ENCODE measurements around the gene LENEP. TPM values are rescaled to one million over a fixed set of nuclear protein-coding genes. Genes with fewer than 3 reads are reported as not detected.
"Not testable (repeated sequence)": the region's sequence is repeated elsewhere in the genome, so short reads cannot be mapped to it uniquely, and the experiment has no call there.

The LENEP gene
- total RNA-seq, 4 donors from 2014 or later = not detected

- no peak for ATAC-seq (ENCODE audit: low FRiP score)
- TF ChIP-seq CTCF (IDR thresholded peaks at IDR 0.05) = no peak
- no peak for DNase-seq (ENCODE audit: low spot score)
Measured at GRCh38 chr1:154989195-154989860, 4.1 kb upstream of the LENEP start.

- ATAC-seq (ENCODE audit: low FRiP score) (no peak), DNase-seq (ENCODE audit: low spot score) (no peak)
Measured at GRCh38 chr1:154990276-154990675, 3.1 kb upstream of the LENEP start.

GRCh38 chr1:154992721-154993571 is 440 bp upstream of the LENEP start:
- no peak for TF ChIP-seq CTCF (IDR thresholded peaks at IDR 0.05)
- no peak for ATAC-seq (ENCODE audit: low FRiP score)
- DNase-seq (ENCODE audit: low spot score) = no peak

More at GRCh38 chr1:154990276-154990675, 3.1 kb upstream of the LENEP start:
- no peak for TF ChIP-seq CTCF (IDR thresholded peaks at IDR 0.05)

GRCh38 chr1:154994269-154994587 is 842 bp downstream of the LENEP start:
- no peak for ATAC-seq (ENCODE audit: low FRiP score)

GRCh38 chr1:154994591-154994990 is 1.2 kb downstream of the LENEP start:
- no peak for ATAC-seq (ENCODE audit: low FRiP score)
- DNase-seq (ENCODE audit: low spot score) = no peak
- no peak for TF ChIP-seq CTCF (IDR thresholded peaks at IDR 0.05)

More at GRCh38 chr1:154994269-154994587, 842 bp downstream of the LENEP start:
- no peak for DNase-seq (ENCODE audit: low spot score)
- TF ChIP-seq CTCF (IDR thresholded peaks at IDR 0.05) = no peak

- peak; percentile 46 for ATAC-seq (ENCODE audit: low FRiP score)
- DNase-seq (ENCODE audit: low spot score) = not testable (repeated sequence)
Measured at GRCh38 chr1:154995301-154995983, 2.1 kb downstream of the LENEP start.

- DNase-seq (ENCODE audit: low spot score) (no peak), ATAC-seq (ENCODE audit: low FRiP score) (no peak)
Measured at GRCh38 chr1:154996966-154997701, 3.7 kb downstream of the LENEP start.

More at GRCh38 chr1:154996966-154997701, 3.7 kb downstream of the LENEP start:
- TF ChIP-seq CTCF (IDR thresholded peaks at IDR 0.05) = no peak
